HEK293 (cell line): Measurements from ENCODE around the gene MAPK8IP3.

Experiments
- CTCF ChIP-seq: fragments of 450-650 bp; formaldehyde crosslinking; IDR thresholded peaks from 2 replicates; pipeline ENCODE4 v1.5.1; 2016; ENCODE audit warnings: missing biosample characterization, missing genetic modification characterization
- OVOL3 ChIP-seq: fragments of 450-650 bp; formaldehyde crosslinking; IDR thresholded peaks from 2 replicates; pipeline ENCODE4 v1.5.1; 2016; ENCODE audit warnings: missing biosample characterization, missing genetic modification characterization
- REST ChIP-seq: fragments of 450-650 bp; formaldehyde crosslinking; IDR thresholded peaks from 2 replicates; pipeline ENCODE4 v1.5.1; 2016; ENCODE audit warnings: missing biosample characterization, missing genetic modification characterization
- ZNF10 ChIP-seq: fragments of 450-650 bp; formaldehyde crosslinking; IDR thresholded peaks from 2 replicates; pipeline ENCODE4 v1.5.1; 2017; ENCODE audit warnings: missing biosample characterization, missing genetic modification characterization
- ZNF121 ChIP-seq: fragments of 450-650 bp; formaldehyde crosslinking; IDR thresholded peaks from 2 replicates; pipeline ENCODE4 v1.5.1; 2016; ENCODE audit warnings: missing biosample characterization, missing genetic modification characterization
- ZNF157 ChIP-seq: fragments of 450-650 bp; formaldehyde crosslinking; IDR thresholded peaks from 2 replicates; pipeline ENCODE4 v1.5.1; 2016; ENCODE audit warnings: missing biosample characterization, missing genetic modification characterization
- ZNF174 ChIP-seq: fragments of 450-650 bp; formaldehyde crosslinking; IDR thresholded peaks from 2 replicates; pipeline ENCODE4 v1.5.0; 2017; ENCODE audit warnings: missing biosample characterization, mild to moderate bottlenecking, missing genetic modification characterization
- ZNF223 ChIP-seq: fragments of 450-650 bp; formaldehyde crosslinking; IDR thresholded peaks from 2 replicates; pipeline ENCODE4 v1.5.1; 2016; ENCODE audit warnings: missing biosample characterization, missing genetic modification characterization
- ZNF37A ChIP-seq: fragments of 450-650 bp; IDR thresholded peaks from 2 replicates; pipeline ENCODE4 v1.5.1; 2018; ENCODE audit warnings: missing biosample characterization, missing genetic modification characterization
- ZNF416 ChIP-seq: fragments of 450-650 bp; formaldehyde crosslinking; IDR thresholded peaks from 2 replicates; pipeline ENCODE4 v1.5.1; 2016; ENCODE audit warnings: missing biosample characterization, missing genetic modification characterization
- ZNF514 ChIP-seq: fragments of 450-650 bp; formaldehyde crosslinking; IDR thresholded peaks from 2 replicates; pipeline ENCODE4 v1.5.1; 2016; ENCODE audit warnings: missing biosample characterization, missing genetic modification characterization
- ZNF558 ChIP-seq: fragments of 450-650 bp; formaldehyde crosslinking; IDR thresholded peaks from 2 replicates; pipeline ENCODE4 v1.5.1; 2016; ENCODE audit warnings: missing biosample characterization, missing genetic modification characterization
- ZNF621 ChIP-seq: fragments of 450-650 bp; formaldehyde crosslinking; IDR thresholded peaks from 2 replicates; pipeline ENCODE4 v1.5.1; 2017; ENCODE audit warnings: missing biosample characterization, missing genetic modification characterization

- TF ChIP-seq ZNF416, result no peak
- no peak for TF ChIP-seq CTCF (tag by site-specific recombination)
- no peak for TF ChIP-seq OVOL3 (tag by site-specific recombination)
- no peak for TF ChIP-seq ZNF10 (tag by site-specific recombination)
- no peak for TF ChIP-seq ZNF621
- no peak for TF ChIP-seq ZNF157
- no peak for TF ChIP-seq ZNF121 (tag by site-specific recombination)
- TF ChIP-seq REST (tag by site-specific recombination), result no peak
- no peak for TF ChIP-seq ZNF223 (tag by site-specific recombination)
- TF ChIP-seq ZNF174 (tag by site-specific recombination), result no peak
- no peak for TF ChIP-seq ZNF37A (tag by site-specific recombination)
- no peak for TF ChIP-seq ZNF514
- no peak for TF ChIP-seq ZNF558
Measured at GRCh38 chr16:1789643-1790045, 83.6 kb downstream of the MAPK8IP3 start.
